Pancreas (tissue), 10 donors: ENCODE results near the gene PAQR9. TPM values are rescaled to one million over a fixed set of nuclear protein-coding genes. Genes with fewer than 3 reads are reported as not detected.

ENCODE experiments used
- ATAC-seq, 4 donors: fragments of 200-7000 bp; cut with Tn5 transposase; one replicate each; pipeline versions ENCODE4 v1.8.0 to v1.9.1; 2020; ENCODE audit warnings: mild to moderate bottlenecking in 4 of 4, moderate library complexity in 4 of 4
- DNase-seq, 6 donors: peaks; one replicate each; pipeline ENCODE4 v3.0.0-alpha.2; 2020
- FAIRE-seq: peaks from 2 replicates; lab custom pipeline; 2012; peaks lifted over from hg19 to GRCh38; lab: Jason Lieb, UNC
- H3K27ac ChIP-seq, 4 donors: fragments of 200-600 bp; sonication (generic); 1 replicate in 3 of 4; 2 replicates in 1 of 4; pipeline versions ENCODE4 v1.5.0 to v1.8.0; 2020
- H3K27me3 ChIP-seq, 4 donors: fragments of 200-600 bp; one replicate each; pipeline ENCODE4 v1.8.0; 2021
- H3K36me3 ChIP-seq, 3 donors: fragments of 200-600 bp; sonication (generic) in 1 of 3; one replicate each; pipeline versions ENCODE4 v1.5.0 to v1.8.0; 2020 to 2021
- H3K4me1 ChIP-seq, 3 donors: fragments of 200-600 bp; one replicate each; pipeline ENCODE4 v1.8.0; 2021
- H3K4me3 ChIP-seq, 4 donors: fragments of 200-600 bp; sonication (generic) in 2 of 4; one replicate each; pipeline versions ENCODE4 v1.5.0 to v1.8.0; 2020 to 2021
- H3K9me3 ChIP-seq, 4 donors: fragments of 200-600 bp; one replicate each; pipeline ENCODE4 v1.8.0; 2021
- WGBS, 2 donors: extraction: QIAGEN DNeasy Blood & Tissue Kit; methylation state at CpG; one replicate each; pipeline ENCODE4 v1.1.7; 2013; 5-methylcytosine and 5-hydroxymethylcytosine counted together
- intact Hi-C, 3 donors: fragments of 100-400 bp; cut with DNase I; formaldehyde crosslinking; loops; one replicate each; pipeline versions ENCODE4 v1.11.1 to v1.14.2; 2022
- polyA plus RNA-seq, 2 donors: library from polyadenylated mRNA; stranded (reverse); fragments of 200-250 nt; gene quantifications; one replicate each; pipeline ENCODE4 v1.2.3, GENCODE V29; 2013
- total RNA-seq, 6 donors: library from RNA; stranded (reverse); fragmentation: NEBNext Ultra II Directional in 4 of 6; extraction: Animal tissue kit (Norgen Biotek cat#: 25700) in 4 of 6; gene quantifications; one replicate each; pipeline versions ENCODE4 v1.2.1 to v1.2.4, GENCODE V29; 2021 to 2023
- TF ChIP-seq, protein P1 (sequence below), 4 donors: fragments of 200-600 bp; sonication (generic) in 3 of 4; IDR thresholded peaks; one replicate each; pipeline versions ENCODE4 v1.5.0 to v1.8.0; 2021; ENCODE audit warnings: antibody characterized with exemption in 4 of 4
- donor health status: healthy with polysubstance abuse.
- donor health status: DM: no; HTN: no; CAD: no; lungs with moderate emphysema.
- donor health status: DM: no; HTN: no; CAD: no.
- donor health status: control.
- donor health status: control.
- donor health status: Bipolar disorder and iron deficiency.
- donor health status: DM: yes; HTN: yes; CAD: no.
- donor health status: DM: no; HTN: no; CAD: no.
- donor health status: DM: no; HTN: no; CAD: no.
- donor health status: DM: yes; HTN: yes; CAD: no.

PAQR9 gene, protein sequence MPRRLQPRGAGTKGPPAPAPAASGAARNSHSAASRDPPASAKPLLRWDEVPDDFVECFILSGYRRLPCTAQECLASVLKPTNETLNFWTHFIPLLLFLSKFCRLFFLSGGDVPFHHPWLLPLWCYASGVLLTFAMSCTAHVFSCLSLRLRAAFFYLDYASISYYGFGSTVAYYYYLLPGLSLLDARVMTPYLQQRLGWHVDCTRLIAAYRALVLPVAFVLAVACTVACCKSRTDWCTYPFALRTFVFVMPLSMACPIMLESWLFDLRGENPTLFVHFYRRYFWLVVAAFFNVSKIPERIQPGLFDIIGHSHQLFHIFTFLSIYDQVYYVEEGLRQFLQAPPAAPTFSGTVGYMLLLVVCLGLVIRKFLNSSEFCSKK
- under 1 TPM in 1 of 6 donors, not detected in 5; 0.13 TPM for total RNA-seq
- polyA plus RNA-seq, result not detected

DNA sequence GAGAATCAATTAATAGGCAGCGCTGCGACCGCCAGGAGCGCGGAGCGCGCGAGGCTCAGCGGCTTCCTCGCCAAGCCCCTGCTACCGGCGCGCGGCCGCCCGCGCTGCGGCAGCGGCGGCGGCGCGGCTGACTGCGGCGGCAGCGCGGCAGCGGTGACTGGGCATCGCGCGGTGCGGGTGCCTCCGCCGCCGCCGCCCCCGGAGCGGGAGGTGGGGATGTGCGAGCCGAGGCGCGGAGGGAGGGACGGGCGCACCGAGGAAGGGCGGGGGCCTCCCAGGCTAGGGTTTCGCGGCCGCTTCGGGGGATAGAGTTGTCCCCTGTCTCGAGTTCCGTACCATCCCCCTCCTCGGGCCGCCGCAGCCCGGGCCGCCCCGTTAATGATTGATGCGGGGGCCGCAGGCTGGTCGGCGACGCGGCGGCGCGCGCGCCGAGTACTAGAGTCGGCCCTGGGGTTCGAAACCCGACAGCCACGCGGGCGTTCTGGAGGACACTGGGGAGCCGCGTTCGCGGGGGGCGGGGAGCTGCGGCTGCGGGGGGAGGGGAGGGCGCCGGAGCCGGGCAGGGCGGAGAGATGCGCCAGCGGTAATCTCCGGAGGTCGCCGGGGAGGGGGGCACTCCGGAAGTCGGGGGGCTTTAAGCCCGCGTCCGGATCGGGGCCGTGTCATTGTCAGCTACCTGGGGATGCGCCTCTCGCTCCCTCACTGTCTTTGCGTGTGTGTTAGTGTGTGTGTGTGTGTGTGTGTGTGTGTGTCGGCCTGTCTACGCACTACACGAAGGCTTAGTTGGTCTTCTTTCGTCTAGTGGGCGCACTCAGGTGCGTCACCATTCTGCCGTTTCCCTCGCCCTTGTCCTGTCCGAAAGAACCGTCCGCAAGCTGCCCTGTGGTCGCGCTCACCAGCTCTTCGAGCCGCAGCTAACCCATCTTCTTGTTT, at the start of gene PAQR9:
Gene PAQR9, minus strand, starts transcription at position 159 of the 933 bp plus-strand sequence. CDS start 338 bp downstream, outside the sequence.
- H3K36me3 ChIP-seq, result no peaks in the 10 kb centered on the region
- no peak for FAIRE-seq
- no peak within 1 kb of the TSS for H3K27ac ChIP-seq
- DNase-seq, result peak in 3 of 6 donors; percentile 33 to 64 (median 55)
- TF ChIP-seq, protein P1, sequence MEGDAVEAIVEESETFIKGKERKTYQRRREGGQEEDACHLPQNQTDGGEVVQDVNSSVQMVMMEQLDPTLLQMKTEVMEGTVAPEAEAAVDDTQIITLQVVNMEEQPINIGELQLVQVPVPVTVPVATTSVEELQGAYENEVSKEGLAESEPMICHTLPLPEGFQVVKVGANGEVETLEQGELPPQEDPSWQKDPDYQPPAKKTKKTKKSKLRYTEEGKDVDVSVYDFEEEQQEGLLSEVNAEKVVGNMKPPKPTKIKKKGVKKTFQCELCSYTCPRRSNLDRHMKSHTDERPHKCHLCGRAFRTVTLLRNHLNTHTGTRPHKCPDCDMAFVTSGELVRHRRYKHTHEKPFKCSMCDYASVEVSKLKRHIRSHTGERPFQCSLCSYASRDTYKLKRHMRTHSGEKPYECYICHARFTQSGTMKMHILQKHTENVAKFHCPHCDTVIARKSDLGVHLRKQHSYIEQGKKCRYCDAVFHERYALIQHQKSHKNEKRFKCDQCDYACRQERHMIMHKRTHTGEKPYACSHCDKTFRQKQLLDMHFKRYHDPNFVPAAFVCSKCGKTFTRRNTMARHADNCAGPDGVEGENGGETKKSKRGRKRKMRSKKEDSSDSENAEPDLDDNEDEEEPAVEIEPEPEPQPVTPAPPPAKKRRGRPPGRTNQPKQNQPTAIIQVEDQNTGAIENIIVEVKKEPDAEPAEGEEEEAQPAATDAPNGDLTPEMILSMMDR (IDR thresholded peaks at IDR 0.05), result no peak
- peak within 1 kb of the TSS; percentile 23 to 63 (median 37) for H3K4me3 ChIP-seq
- intact Hi-C loops, result no loop called here
- H3K27me3 ChIP-seq, result peaks cover 0 to 23% (median 3%) of the 10 kb centered on the region in 4 donors
- H3K4me1 ChIP-seq, result no peaks in the 10 kb centered on the region
- WGBS, 2 donors, result 2 to 3% methylated on average over 91 to 117 of the region's 117 CpGs
- no peaks in the 10 kb centered on the region for H3K9me3 ChIP-seq
- ATAC-seq, result peak; percentile 38 to 67 (median 54)

DNA sequence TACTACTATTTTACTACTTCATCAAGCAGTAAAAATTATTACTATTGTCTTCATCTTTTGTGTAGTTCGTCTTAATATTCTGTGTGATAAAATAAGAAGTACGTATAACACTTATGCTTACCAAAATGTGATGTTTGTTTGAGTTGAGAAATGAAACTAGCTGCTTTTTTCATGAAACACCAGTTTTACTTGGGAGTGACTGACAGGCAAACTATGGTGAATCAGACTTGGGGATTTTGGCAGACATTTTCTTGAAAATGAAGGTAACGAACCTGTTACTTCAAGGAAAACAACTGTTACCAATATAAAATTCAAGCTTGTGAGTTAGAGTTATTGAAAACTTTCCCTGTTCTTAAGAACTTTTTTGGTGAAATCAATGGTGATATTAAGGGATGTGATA, 48.2 kb upstream of the PAQR9 start:
- 87 to 89% methylated on average over 3 of the region's 3 CpGs for WGBS, 2 donors
- no peak for DNase-seq
- ATAC-seq, result no peak
- TF ChIP-seq, protein P1 (IDR thresholded peaks at IDR 0.05), result no peak
- Histone ChIP-seq H3K27me3 (no peaks in the 10 kb centered on the region), H3K27ac (no peak overlapping the region), H3K4me3 (no peak overlapping the region), H3K9me3 (no peaks in the 10 kb centered on the region), H3K4me1 (peaks cover 3 to 11% (median 5%) of the 10 kb centered on the region in 3 donors), H3K36me3 (peaks cover 0 to 18% (median 0%) of the 10 kb centered on the region in 3 donors)
- intact Hi-C loops, result no loop called here
- no peak for FAIRE-seq

DNA sequence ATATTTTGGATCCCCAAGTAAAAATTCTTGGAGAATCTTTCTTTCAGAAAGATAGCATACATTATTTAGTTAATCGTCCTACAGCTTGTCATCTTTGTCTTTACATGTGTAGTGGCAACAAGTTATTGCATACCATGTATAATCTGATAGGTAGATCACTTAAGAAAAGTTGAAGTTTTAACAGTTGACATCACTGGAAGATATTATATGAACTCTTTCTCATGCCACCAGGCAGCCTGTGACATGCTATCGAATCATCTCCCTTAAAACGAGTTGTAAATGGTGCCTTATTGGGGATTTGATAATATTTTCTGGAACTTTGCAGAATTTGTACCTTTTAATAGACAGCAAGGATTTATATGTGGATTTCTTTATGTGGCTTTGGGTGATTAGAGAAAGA, 46.5 kb upstream of the PAQR9 start:
- peaks cover 3 to 12% (median 5%) of the 10 kb centered on the region in 3 donors for H3K4me1 ChIP-seq
- ATAC-seq (no peak), FAIRE-seq (no peak), DNase-seq (no peak)
- peaks cover 0 to 18% (median 0%) of the 10 kb centered on the region in 3 donors for H3K36me3 ChIP-seq
- no peak overlapping the region for H3K27ac ChIP-seq
- intact Hi-C loops, result no loop called here
- H3K4me3 ChIP-seq, result no peak overlapping the region
- WGBS, 2 donors, result 63 to 69% methylated on average over 3 of the region's 3 CpGs
- TF ChIP-seq, protein P1 (IDR thresholded peaks at IDR 0.05), result no peak
- H3K9me3 ChIP-seq, result no peaks in the 10 kb centered on the region
- H3K27me3 ChIP-seq, result no peaks in the 10 kb centered on the region

DNA sequence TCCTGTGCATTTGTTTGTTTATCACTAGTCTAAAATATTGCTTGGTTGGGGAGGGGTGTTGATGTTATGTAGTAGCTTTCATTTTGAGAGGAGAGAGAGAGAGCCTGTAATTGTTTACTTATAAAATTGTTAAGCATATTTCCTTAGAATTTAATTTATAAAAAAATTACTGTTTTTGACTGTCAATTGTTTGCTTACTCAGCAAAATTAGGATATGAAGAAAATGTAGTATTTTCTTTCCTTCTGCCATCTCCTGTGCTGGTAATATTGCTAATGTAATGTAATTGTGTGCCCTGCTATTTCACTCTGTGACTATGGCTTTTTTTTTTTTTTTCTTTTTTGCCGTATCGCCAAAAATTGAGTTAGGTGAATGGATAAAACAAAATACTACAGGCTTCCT, 41.3 kb upstream of the PAQR9 start:
- FAIRE-seq, result no peak
- DNase-seq, result no peak
- no peak for ATAC-seq

More for the DNA sequence above, 41.3 kb upstream of the PAQR9 start:
- Histone ChIP-seq H3K27me3 (no peaks in the 10 kb centered on the region), H3K27ac (no peak overlapping the region), H3K4me1 (peaks cover 0 to 18% (median 17%) of the 10 kb centered on the region in 3 donors), H3K36me3 (no peaks in the 10 kb centered on the region), H3K4me3 (no peak overlapping the region), H3K9me3 (no peaks in the 10 kb centered on the region)
- 76 to 78% methylated on average over 2 of the region's 2 CpGs for WGBS, 2 donors
- TF ChIP-seq, protein P1 (IDR thresholded peaks at IDR 0.05), result no peak
- intact Hi-C loops, result no loop called here
